GM18907 (cell line): ENCODE data around the gene EXOSC2.
"Not testable (repeated sequence)": the region's sequence is repeated elsewhere in the genome, so short reads cannot be mapped to it uniquely, and the experiment has no call there.

Experiments used
- ATAC-seq: cut with Tn5 transposase; IDR thresholded peaks from one replicate; pipeline ENCODE4 v1.9.1; 2021; ENCODE audit warnings: mild to moderate bottlenecking, moderate library complexity; ENCODE audit not compliant: unreplicated experiment

EXOSC2 gene

DNA sequence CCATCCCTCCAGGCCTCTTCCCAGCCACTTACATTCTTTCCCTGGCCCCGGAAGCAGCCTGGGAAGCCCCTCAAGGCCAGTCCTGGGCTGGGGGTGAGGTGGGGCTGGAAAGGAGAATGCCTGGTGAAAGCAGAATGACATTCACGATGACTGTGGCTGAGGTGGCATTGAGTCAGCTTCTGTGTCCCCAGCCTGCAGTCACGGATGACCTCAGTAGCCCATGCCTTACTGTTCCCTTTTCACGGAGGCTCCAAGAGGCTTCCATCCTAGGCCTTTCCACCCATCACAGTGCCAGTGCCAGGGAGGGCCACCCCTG lies 26.5 kb upstream of the EXOSC2 start:
- no peak for ATAC-seq

DNA sequence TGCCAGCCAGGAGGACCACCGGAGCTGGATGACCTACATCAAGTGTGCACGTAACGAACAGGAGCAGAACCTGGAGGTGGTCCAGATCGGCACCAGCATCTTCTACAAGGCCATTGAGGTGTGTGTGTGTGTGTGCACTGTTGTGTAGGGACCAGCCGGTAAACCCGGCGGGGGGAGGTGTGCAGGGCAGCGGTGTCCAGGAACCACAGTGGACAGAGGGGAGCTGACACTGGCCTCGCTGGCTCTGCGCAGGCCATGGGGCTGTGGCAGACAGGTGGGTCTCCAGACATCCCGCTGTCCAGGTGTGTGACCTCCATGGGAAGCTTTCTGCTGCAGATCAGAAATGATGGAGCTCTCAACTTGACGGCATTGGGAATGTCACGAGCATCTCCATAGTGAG lies 25.4 kb upstream of the EXOSC2 start:
- ATAC-seq: no peak

DNA sequence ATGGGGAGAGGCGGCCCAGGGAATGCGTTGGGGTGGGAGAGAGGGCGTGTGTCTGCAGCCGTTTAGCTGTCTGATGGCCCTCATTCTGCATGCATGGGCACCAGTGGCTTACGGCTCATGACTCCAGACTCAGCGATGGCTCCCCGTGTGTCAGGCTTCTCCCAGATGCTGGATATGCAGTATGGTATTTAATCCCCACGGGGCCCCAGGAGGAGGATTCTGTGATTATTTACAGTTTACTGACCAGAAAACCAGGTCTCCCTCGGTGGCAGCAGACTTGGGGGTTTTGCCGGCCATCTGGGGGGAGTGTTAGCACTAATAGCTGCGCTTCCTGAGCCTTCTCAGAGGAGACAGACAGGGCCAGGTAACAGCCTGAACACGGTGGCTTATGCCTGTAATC lies 24.9 kb upstream of the EXOSC2 start:
- ATAC-seq: no peak

DNA sequence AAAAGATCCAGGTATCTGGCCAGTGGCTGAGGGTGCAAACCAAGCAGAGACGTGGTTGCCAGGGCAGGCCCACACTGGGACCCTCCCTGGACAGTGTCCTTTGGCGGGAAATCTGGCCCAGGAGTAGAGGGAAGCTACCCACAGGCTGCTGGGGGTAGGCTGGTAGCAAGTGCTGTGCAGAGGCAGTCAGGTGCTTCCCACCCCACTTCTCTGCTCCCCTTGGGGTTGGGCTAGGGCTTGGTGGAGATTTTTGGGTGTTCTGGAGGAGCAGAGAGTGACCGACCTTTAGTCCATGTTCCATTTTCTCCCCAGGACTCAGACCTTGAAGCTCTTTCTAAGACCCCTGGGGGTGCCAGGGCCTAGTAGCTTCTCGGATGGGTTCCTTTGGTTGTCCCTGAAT lies 23.6 kb upstream of the EXOSC2 start:
- ATAC-seq: no peak

DNA sequence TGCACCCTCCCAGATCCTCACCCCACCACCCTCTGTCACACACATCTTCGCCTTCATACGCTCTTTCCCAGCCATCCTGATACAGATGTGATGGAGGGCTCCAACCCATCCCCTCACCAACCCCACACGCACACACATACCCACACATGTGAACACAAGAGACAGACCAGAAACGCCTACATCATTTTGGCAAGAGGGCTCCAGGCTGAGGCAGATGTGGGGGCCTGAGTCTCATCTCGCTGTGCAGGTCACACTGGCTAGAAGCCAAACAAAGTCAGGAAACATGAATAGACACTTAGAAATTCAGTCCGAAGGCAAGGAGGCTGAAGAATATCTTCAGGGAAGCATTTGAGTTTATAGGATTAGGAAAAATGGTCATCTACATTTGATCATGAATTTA lies 22.9 kb upstream of the EXOSC2 start:
- ATAC-seq: no peak

DNA sequence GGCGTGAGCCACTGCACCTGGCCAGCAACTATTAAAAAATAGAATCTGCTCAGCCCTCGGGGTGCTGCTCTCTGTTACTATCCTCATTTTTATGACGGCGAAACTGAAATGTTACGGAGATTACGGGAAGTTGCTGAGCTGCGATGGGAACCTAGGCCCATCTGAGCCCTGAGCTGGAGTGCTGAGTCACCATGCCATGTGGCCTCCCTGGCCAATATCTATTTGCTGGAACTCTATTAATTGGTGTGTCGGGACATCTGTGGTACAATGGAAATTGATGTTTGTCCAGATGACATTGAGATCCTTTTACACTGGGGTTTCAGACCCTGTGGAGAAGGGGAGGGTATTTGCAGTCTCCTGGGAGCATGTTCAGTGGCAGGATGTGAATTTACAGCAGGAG lies 21.1 kb upstream of the EXOSC2 start:
- ATAC-seq: no peak

DNA sequence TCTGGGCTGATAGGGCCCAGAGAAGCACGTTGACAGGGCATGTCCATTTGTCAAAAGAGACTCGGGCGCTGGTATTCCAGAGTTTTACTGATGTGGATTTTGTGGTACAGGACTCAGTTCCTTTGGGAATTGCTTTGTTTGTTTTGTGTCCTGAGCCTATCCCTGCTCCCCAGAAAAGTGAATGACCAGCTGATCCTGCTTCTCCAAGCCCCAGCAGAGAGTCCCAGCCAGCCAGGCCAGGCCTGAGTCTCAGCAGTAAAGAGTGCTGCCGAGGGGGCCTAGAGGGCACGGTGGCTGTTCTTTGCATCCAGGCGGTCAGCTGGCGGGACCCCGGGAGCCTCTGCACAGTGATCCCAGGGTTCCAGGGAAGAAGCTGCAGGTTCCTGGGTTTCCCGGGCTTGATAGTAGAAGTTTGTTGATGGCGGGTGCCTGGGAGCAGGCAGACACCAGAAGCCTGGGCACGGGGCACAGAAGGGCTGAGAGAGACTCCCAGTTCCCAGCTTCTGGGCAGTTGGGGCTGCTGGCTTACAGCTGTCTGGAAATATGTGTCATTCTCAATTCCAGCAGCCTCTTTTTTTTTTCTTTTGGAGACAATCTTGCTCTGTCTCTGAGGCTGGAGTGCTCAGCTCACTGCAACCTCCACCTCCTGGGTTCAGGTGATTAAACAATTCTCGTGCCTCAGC lies 20.5 kb upstream of the EXOSC2 start:
- no peak for ATAC-seq

- no peak for ATAC-seq
Observed at GRCh38 chr9:130675396-130675795, 18.2 kb upstream of the EXOSC2 start.

DNA sequence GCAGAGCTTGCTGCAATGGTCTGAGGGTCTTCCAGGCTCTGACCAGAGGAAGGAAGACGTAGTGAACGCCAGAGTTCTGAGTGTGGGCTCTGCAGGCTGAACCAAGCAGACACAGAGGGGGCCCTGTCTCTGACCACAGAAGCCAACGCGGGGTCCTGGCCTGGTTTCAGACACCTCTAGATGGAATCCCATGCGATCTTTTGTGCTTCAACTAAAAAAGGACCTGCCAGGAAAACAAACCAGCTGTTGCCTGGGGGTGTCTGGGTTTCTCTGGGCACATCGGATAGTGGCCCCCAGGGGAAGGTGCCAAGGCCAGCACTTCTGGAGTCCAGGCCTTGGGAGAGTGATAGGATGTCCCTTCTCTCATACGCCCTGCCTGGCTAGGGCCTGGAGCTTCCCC lies 16.3 kb upstream of the EXOSC2 start:
- no peak for ATAC-seq

DNA sequence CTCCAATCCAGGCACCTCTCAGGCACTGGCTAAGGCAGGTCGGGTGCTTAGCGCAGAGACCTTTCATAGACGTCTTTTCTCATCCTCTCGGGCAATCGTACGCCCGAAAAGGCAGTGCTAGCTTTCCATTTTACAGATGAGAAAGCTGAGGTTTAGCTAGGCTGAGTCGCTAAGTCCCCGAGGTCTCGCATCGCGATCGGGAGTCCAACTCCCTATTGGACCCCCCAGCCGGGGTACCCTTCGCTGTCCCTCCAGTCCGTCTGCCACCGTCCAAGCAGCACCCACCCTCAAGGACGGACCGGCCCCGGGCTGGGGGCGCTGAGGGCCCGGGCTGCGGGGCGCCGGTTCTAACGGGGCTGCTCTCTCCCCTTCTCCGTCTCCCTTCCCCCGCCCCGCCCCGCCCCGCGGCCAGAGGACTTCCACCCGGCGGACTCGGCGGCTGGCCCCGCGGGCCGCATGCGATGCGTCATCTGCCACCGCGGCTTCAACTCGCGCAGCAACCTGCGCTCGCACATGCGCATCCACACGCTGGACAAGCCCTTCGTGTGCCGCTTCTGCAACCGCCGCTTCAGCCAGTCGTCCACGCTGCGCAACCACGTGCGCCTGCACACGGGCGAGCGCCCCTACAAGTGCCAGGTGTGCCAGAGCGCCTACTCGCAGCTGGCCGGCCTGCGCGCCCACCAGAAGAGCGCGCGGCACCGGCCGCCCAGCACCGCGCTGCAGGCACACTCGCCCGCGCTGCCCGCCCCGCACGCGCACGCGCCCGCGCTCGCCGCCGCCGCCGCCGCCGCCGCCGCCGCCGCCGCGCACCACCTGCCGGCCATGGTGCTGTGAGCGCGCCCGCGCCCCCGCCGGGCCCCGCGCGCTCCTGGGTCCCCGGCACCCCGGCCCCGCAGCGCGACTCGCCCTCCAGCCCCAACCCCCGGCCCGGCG lies 12.5 kb upstream of the EXOSC2 start:
- peak; percentile 44 for ATAC-seq

DNA sequence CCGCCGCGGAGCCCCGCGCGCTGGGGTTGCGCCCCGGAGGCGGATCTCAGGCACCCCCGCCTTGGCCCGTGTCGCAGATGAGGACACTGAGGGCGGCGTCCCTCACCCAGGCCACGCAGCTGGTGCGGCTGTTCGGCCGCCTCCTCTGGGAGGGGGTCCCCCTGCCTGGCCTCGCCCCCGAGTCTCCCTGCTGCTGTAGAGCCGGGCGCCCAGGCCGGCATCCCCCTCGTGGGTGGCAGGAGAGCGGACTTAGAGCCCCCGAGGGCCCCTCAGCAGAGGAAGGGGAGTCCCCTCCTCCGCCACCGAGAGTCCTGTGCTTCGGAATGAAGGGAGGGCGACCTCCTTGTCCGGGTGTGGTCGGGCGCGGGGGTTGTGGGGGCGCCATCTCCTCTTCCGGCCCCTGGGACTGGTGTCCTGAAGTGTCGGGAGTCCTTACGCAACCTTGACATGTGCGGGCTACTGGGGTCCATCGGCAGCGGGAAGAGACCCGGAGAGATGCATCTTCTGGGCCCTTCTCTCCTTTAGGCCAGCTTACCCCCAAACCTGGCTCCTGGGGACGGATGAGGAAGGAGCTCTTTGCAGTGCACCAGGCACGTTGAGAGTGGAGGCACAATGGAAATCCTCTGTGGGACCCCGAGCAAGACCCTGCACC lies 11.7 kb upstream of the EXOSC2 start:
- ATAC-seq: peak; percentile 23

- no peak for ATAC-seq
Observed at GRCh38 chr9:130682421-130683121, 11.0 kb upstream of the EXOSC2 start.

DNA sequence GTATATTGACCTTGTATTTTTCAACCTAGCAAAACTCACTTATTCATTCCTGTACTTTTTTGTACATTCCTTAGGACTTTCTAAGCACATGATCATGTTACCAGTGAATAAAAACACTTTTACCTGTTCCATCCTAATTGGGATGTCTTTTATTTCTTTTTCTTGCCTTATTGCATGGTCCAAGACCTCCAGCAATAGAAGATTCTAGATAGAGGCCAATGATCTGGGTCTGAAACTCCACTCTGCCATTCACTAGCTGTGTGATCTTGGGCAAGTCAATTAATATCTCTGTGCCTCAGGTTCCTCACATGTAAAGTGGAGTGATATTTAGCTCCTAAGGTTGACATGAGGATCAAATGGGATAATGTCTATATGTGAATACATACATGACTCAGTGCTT lies 8.5 kb upstream of the EXOSC2 start:
- ATAC-seq: no peak

DNA sequence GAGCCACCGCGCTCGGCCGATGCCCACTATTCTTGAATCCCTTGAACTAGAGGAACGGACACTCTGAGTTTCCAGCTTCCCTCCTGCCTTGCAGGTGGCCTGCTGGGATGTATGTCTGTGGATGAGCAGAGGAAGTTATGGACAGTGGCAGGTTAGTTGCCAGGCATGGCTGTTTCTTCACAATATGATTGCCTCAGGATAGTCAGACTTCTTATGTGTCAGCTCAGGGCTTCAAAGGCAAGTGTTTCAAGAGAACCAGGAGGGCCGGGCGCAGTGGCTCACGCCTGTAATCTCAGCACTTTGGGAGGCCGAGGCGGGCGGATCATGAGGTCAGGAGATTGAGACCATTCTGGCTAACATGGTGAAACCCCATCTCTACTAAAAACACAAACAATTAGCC lies 7.6 kb upstream of the EXOSC2 start:
- not testable (repeated sequence) for ATAC-seq

GRCh38 chr9:130687615-130688014 lies 6.0 kb upstream of the EXOSC2 start:
- no peak for ATAC-seq

DNA sequence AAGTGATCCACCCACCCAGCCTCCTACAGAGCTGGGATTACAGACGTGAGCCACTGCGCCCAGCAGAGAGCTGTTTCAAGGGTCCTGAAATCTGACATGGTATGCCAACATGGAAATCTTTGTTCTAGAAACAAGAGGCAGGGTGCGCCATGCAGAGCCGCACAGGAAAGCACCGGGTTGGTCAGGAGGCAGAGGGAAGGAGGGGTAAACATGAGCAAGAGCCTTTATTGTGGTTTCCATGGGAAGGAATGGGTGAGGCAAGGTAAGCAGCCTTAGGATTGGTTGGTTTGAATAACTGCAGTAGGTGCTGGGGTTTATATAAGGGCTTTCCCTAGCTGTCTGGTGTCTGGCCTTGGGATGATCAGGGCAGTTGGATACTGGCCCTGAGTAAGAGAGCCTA lies 5.5 kb upstream of the EXOSC2 start:
- ATAC-seq: no peak

DNA sequence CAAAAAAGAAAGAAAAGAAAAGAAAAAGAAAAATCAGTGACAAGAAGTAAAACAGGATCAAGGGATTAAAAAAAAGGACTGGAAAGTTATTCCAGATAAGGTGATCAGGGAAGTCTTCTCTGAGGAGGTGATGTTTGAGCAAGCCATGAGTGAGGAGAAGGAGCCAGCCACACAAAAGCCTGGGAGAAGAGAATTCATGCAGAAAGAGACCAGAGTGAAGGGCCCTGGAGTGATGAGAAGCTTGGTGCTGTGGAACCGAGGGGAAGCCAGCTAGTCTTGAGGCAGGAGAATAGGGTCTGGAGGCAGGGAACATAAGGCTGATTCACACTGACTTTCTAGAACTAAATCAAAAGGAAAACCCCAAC lies 4.0 kb upstream of the EXOSC2 start:
- no peak for ATAC-seq

GRCh38 chr9:130689937-130690700 lies 3.5 kb upstream of the EXOSC2 start:
- ATAC-seq: no peak

DNA sequence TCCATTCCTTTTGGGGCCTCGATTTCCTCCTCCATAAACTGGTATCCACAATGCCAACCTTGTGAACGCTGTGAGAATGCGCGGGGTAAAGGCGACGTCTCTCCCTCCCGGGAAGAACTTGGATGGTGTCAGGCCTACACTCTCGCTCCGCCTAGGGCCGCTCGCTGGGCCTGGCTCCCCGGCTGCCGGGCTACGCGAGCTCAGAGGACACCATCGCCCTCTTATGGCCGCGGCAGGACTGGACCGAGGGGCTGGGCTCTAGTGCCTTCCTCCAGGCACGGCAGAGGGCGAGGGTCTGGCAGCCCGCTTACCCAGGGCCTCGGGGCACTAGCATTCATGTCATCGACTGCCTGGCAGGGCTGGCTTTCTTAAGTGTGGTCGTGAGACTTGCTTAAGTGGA lies 1.3 kb upstream of the EXOSC2 start:
- ATAC-seq: no peak

DNA sequence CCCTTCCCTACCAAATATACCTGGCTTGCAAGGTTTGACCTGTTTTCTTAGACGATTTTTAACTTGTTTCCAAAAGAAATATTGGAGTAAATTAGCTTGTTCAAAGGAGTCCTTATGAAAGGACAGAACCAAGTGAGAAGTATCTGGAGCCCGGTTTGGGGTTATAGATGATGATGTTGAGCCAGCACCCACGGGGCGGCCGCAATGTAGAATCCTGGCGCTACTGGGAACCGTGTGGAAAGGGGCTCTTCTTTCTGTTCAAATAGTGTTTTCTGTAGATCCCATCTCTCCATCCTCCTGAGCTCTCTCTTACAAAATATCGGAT lies 517 bp upstream of the EXOSC2 start:
- peak; percentile 6 for ATAC-seq

GRCh38 chr9:130694205-130694604 lies 625 bp downstream of the EXOSC2 start:
- ATAC-seq: no peak
